ENCODE data around the gene TCF12.

TCF12 gene

DNA sequence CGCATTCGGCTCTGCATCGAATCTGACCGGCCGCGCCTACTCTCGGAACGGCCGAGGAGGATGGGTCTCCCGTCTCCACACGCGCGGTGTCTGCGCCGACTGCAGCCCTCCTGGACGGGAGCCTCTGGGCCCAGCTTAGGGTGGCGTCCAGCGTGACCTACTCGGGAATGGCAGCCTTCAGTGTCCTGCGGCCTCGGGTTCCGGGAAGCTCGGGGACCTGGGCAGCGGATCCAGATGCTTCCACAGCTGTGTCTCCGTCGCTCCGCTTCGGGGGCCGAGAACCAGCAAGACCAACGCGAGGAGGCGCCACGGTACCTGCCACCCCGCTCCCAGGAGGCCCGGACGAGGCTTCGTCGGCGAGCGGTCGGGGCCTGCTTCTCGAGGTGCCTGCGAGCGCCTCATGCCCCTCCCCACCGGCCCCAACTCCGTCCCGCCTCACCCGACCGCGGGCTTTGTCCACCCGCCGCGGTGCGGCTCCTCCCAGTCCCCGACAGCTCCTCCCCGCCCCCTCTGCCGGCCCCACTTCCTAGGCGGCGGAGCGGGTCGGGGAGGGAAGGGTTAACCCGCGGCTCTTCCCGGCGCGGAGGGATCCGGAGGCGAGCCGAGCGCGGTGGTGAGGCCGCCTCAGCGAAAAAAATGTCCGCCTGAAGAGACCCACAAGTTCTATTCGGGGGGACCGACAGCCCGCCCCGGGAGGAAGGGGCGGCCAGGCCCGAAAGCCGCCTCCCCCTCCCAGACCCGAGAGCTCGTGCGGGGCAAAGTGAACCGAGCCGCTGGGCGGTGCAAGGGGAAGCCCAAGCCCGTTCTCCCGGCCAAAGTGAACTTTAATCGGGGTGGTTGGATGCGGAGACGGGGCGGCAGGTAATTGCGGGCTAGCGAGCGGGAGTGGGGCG lies at the start of gene TCF12:
TSS of gene TCF12 (plus strand) at position 599 of the 893 bp plus-strand sequence. CDS start 1,270 bp downstream, outside the sequence.
- DNase-seq (ENCODE audit: low spot score) = peak; percentile 98

DNA sequence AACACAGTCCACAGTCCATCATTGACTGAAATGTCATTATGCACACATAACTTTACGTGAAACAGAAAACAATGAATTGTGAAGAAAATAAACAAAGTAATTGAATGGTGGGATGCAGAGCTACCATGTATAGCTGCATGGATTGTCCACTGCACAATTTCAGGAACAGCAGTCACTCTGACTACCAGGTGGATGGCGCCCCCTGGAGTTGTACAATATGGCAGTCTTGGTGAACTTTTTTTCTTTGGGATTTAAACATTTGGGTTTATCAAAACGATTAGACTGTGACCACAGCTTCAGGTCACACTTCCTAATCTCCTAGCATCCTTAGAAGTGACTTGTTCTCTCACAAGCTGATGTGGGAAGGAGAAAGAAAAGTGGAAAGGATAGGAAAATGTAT lies 48.9 kb upstream of the TCF12 start:
- DNase-seq (ENCODE audit: low spot score) = no peak

DNA sequence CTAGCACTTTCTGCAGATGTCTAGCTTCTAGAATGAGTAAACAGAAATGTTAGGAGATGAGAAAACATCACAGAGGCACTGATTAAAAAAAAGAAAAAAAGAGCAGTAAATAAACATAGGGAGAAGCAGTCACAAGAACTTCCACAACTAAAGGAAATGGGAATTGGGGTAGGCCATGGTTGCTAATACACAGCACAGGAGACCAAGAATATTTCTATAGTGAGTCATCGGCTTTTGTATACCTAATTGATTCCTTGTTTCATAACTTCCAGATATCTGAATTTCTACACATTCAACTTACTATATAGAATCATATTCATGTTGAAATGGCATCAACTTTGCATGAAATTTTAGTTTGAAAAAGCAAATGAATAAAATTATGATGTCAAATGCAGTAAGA lies 47.3 kb upstream of the TCF12 start:
- no peak for DNase-seq (ENCODE audit: low spot score)

DNA sequence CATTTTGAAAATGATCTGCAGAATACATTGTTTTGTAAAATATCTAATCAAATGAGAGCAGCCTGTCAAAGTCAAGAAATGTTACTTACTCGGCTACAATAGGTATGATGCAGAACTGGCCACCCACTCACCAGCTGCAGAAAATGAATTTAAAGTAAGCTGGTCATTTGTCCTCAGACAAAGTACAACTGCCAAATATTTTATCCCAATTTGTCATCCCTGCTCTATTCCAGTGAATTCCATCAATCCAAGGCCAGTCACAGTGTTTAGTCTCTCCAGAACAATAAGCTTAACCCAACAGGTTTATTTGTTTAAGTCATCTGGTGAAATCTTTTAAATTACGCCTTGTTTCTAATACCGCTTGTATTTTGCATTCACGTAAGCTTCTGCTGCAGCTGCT lies 46.6 kb upstream of the TCF12 start:
- no peak for DNase-seq (ENCODE audit: low spot score)

DNA sequence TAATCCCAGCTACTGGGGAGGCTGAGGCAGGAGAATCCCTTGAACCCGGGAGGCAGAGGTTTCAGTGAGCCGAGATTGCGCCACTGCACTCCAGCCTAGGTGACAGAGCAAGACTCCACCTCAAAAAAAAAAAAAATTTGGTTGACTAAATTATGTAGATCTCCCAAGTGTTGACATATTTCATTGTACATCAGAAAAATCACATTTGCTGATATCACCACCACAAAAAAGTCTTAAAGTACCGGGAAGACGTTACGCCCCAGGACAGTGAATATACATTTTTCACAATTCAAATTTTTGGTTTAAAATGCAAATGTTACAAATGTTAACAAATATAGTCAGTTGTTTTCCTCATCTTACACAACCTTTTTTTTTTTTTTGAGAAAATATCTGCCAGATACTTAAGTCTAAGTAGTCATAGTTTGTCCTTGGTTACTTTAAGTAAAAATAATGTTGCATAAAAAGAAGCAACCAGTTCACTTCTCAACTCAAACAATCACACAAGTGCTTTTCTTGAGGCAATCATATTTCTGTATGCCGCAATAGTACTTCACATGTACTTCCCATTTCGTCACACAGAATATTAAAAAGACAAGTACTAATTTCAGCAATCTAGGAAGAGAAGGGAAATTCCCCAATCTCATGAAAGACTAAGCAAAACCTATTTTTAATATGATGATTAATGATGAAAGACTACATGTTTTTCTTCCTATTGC lies 41.0 kb upstream of the TCF12 start:
- DNase-seq (ENCODE audit: low spot score) = no peak

DNA sequence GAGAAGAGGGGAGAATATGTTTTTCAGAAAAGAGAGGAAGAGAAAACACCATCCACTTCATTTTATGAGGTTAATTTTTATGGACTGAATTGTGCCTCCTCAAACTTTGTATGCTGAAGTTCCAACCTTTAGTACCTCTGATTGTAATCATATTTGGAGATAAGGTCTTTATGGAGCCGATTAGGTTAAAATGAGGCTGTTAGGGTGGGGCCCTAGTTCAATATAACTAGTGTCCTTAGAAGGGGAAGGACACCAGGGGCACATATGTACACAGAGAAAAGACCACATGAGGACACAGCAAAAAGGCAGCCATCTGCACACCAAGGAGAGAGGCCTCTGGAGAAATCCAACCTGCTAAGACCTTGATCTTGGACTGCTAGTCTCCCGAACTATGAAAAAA lies 38.9 kb upstream of the TCF12 start:
- no peak for DNase-seq (ENCODE audit: low spot score)

DNA sequence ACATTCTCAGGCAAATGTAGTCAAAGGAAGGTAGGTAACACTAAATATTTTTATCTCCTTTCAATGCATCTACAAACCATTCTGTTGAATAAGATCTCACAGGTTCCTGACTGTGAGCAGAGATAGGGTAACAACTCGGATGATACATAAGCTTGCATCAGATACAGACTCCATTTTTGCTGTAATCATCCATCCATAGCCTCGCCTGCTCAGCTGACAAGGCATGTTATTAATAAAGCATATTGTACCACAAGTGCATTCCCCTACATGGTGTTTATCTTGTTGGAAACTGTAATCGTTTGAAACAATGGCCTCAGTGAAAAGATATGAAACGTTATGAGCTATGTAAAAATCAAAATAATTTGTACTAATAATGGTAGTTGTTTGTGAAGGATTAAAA lies 35.4 kb upstream of the TCF12 start:
- DNase-seq (ENCODE audit: low spot score) = no peak

DNA sequence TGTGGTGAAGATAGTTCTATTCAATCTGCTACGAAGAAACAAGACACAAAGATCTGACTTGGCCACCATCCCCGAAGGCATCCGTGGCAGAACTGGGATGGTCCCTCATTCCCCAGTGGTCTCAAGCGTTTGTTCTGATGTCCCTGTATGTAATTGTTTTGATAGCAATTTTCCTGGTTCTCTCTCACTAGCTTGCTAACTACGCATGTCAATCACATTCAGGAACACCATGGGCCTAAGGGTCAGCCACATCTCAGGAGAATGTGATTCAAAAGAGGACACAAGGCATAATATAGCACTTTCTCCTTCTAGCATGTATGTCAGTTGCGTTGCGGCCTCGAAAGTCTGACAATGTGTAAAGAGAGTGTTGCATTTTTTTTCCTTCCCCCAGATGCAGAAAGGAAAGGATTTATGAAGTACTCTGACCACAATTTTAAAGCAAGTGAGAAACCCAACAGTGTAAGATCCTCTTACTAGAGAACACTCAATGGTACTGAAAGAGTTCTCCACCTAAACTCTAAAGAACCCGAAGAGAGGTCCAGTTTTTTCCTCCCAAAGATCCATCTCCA lies 32.0 kb upstream of the TCF12 start:
- DNase-seq (ENCODE audit: low spot score) = no peak

DNA sequence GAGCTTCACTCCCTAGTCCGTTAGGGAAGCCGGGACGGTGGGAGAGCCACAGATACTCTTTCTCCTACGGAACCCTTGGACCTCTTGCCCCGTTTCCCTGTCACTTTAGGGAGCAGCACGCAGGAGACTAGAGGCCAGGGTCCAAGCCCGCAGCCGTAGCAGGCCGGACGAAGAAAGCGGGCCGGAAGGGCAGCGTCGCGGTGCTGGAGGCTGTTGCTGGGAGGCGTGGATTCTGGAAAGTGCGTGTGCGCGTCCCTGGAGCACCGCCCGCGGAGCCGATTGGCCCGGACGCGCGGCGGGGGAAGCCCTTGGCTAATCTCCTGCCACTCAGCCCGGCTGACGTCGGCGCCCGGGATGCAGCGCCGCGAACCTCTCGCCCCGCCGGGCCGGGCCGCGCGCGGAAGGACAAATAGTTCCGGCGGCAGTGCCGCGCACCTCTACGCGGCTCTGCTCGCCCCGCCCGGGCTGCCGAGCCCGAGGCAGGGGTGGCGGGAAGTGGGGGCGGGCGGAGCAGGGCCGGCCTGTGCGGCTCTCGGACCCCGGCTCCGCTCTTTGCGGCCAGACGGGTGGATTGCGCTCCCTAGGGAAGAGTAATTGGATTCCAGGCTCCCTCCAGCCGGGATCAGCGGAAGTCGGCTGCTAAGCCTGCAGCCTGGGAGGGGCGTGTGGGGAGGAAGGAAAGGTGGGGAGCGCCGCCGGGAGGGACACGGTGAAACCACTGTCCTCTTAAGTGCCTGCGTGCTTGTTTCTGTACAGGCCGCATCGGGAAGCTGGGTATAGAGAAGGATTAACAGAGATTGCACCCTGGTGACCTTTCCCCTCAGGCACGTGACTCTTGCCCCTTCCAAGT lies 31.3 kb upstream of the TCF12 start:
- peak; percentile 97 for DNase-seq (ENCODE audit: low spot score)

DNA sequence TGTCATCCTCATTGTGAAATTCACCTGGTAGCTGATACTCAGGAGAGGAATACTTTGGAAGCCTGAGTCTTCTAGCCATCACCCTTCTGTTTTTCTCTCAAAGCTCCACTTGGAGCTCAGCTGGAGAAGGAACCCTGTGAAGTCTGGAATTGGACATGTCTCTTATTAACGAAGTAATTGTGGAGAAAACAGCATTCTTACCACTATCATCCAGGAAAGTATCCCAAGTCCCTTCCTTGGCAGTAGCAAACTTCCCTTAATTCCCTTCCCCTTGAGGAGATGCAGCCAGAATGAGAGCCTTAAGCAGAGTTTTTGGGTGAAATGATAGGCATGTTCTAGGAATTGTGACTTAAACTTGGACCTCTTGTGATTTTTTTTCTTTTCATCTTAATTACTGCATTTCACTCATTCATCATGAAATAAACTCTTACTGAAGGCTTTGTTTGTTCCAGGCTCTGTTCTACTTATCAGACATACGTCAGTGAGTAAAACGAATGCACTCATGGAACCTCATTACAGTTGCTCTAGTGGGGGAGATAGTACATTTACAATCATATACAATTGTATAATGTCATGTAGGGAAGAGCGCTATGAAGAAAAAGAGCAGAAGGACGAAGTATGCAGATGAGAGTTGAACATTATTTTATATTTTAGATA lies 30.5 kb upstream of the TCF12 start:
- no peak for DNase-seq (ENCODE audit: low spot score)

DNA sequence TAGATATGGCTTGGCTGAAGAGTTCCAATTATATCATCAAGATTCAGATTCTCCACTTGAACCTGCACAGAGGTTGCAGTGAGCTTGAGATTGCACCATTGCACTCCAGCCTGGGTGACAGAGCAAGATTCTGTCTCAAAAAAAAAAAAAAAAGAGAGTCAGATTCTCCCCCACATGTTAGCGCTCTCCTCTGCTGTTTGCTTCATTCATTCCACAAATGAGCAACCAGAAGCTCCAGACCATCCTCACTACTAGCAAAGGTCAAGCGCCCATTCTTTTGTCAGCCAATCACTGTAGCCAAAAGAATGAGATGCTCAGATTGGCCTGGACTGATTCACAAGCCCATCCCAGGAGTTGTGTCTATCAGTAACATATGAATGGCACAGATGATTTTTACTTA lies 28.4 kb upstream of the TCF12 start:
- DNase-seq (ENCODE audit: low spot score) = no peak

DNA sequence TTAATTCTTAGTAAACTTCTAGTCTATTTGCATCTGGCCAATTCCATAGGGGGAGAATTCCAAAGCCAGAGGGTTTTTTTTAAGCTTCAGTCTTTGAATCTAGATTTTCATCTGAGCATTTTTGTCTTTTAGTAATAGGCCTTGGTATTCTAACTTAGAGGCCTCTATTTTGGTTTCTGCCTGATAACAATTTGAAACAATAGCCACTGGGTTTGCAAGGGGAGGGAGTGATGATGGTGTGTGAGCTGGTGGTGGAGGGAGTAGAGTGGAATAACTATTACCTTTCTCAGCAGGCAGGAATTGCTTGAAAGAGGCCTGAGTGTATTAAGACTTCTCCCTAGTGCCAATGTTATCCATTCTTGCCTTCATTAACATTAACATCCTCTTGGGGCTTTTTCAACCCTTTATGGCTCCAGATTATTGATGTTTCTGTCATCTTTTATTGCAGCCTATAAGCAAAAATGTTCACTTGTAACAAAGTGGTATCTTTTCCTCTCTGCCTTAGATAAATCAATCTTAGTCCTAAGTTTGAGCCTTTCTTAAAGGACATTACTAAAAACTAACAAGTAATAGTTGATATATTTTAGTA lies 26.5 kb upstream of the TCF12 start:
- no peak for DNase-seq (ENCODE audit: low spot score)

DNA sequence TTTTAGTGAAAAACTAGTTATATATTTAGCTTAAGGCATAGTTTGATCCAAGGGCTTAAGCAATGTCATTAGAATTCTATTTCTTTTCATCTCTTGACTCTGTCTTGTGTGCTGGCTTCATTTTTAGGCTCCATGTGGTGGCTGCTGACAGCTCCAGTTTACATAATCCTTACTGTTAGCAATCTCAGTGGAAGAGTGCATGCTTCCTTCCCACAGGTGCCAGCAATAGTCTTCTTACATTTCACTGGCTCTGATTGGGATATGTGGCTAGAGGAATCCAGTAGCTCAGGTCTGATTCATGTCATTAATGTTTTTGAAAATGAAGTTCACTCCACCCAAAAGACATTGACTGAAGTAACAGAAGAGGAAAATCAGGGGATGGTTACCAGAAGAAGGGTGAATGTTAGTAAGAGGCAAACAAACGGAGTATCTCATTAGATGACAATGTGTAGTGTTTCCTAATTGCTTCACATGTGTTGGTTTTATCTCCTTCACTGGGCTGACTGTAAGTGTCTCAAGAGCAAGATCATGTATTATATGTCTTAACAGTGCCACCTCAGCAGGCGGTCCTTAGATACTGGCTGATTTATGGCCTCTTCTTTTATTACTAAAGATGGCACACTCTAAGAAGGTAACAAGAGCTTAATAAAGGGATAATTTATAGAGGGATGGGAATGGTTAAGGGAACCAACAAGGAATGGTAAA lies 25.6 kb upstream of the TCF12 start:
- DNase-seq (ENCODE audit: low spot score) = no peak

DNA sequence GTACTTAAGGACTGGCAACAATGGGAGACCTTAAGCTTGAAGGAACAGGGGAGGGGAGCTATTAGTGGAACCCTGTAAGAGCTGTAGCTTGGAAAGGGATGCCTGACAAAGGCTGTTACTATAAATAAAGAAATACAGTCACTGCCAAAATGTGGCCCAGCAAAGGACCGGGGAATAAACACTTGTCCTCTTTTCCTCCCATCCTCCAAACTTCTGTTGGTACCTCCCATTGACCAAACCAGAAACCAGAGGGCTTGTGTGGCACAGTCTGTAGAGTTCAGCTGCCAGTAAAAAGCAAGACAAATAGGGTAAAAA lies 25.1 kb upstream of the TCF12 start:
- DNase-seq (ENCODE audit: low spot score) = no peak

DNA sequence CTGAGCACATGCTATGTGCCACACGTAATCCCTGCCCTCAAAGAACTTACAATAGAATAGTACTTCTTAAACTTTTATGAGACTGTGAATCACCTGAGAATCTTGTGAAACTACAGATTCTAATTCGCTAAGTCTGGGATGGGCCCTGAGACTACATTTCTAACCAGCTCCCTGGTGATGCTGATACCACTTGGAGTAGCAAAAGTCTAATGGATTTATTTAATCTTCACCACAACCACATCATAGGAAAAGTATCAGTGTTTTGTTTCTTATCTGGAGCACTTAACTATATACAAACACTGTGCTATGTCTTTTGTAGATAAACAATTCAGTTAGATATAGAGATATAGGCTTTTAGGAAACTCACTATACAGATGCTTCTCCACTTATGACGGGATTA lies 23.8 kb upstream of the TCF12 start:
- no peak for DNase-seq (ENCODE audit: low spot score)

DNA sequence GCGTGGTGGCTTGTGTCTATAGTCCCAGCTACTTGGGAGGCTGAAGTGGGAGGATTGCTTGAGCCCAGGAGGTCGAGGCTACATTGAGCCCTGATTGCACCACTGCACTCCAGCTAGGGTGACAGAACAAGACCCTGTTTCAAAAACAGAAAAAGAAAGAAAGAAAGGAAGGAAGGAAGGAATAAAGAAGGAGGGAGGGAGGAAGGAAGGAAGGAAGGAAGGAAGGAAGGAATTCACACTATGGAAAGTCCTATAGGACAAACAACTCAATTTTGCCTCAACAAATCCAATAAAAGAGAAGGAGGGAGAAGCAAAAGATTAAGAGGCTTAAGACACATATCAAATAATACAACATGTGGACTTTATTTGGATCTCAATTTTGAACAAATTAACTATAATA lies 16.5 kb upstream of the TCF12 start:
- DNase-seq (ENCODE audit: low spot score) = no peak

DNA sequence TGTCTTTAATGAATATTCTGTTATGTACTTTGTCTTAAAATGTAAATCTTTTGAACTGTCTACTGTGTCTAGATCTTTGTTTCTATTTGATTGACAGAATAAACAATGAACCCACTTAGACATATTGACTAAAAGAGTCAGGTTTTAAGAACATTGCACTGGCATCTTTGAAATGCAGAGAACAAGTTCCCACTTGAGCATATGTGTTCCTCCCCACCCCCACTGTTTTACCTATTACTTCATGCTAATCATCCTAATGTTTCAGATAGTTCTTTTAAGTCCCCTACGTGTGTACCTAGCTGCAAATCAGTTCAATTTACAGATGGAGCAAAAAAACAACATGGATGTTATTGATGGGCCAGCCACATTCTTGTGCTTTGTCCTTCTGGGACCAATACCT lies 11.7 kb upstream of the TCF12 start:
- no peak for DNase-seq (ENCODE audit: low spot score)

DNA sequence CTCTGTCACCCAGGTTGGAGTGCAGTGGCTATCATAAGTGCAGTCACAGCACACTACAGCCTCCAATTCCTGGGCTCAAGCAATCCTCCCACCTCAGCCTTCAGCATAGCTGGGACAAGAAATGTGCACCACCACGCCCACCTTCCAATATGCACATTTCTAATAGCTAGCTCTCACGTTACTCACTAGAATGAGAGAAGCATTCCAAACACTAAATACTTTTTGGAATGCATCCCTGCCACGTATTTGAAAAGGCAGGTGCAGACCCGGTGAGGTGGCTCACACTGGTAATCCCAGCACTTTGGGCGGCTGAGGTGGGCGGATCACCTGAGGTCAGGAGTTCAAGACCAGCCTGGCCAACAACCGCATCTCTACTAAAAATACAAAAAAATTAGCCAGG lies 7.6 kb upstream of the TCF12 start:
- no peak for DNase-seq (ENCODE audit: low spot score)

DNA sequence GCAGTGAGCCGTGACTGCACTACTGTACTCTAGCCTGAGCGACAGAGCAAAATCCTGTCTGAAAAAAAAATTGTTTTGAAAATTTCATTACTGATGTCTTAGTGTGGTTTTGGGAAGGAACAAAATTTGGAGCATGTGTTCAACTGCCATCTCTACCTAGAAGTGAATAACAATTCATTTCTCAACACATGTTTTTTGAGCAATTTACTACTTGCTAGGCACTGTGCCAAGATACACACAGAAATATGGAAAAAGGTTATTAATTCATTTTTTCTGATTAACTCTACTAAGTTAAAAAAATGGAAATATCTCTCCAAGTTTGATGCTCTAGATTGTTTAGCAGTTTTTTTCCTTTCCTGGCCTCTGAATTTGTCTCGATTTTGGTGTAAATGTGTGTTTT lies 5.2 kb upstream of the TCF12 start:
- no peak for DNase-seq (ENCODE audit: low spot score)

DNA sequence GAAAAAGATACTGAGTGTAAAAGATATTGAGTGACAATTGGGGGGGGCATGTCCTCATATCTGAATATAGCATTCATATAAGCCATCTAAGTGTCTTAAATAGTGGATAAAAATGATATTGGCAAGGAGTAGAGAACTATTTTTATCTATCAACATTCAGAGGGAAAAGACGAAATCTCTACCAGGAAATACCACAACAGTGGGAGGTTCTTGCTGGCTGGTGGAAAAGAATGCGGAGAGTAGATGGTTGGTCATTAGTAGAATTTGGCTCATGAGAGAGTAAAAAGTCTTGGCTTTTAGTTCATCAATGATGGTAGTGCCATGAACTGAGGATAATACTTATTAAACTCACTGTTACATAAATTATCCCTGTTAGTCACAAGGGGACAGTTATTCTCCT lies 4.8 kb upstream of the TCF12 start:
- no peak for DNase-seq (ENCODE audit: low spot score)

DNA sequence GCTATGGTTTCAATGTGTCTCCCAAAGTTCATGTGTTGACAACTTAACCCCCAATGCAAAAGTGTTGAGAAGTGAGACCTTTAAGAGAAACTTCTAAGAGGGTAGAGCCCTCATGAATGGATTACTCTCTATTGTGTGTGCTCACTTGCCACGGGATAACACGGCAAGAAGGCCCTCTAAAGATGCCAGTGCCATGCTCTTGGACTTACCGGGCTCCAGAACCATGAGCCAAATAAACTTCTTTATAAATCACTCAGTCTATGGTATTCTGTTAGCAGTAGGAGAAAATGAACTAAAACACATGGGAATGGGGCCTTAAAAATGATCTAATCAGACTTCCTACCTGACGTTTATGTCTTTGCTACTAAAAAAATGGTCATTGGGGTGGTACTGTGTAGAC lies 2.6 kb upstream of the TCF12 start:
- no peak for DNase-seq (ENCODE audit: low spot score)

Data from left forelimb (tissue), 1 donor.